ENCODE measurements around the gene RNF39.
A peak's percentile ranks its signal among the peaks of the same experiment; 100 is the strongest.
"Not testable (repeated sequence)": the region's sequence is repeated elsewhere in the genome, so short reads cannot be mapped to it uniquely, and the experiment has no call there.

RNF39 gene, protein sequence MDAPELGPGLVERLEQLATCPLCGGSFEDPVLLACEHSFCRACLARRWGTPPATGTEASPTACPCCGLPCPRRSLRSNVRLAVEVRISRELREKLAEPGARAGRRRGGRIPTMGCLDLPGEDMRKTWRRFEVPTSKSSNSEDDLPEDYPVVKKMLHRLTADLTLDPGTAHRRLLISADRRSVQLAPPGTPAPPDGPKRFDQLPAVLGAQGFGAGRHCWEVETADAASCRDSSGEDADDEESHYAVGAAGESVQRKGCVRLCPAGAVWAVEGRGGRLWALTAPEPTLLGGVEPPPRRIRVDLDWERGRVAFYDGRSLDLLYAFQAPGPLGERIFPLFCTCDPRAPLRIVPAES

DNA sequence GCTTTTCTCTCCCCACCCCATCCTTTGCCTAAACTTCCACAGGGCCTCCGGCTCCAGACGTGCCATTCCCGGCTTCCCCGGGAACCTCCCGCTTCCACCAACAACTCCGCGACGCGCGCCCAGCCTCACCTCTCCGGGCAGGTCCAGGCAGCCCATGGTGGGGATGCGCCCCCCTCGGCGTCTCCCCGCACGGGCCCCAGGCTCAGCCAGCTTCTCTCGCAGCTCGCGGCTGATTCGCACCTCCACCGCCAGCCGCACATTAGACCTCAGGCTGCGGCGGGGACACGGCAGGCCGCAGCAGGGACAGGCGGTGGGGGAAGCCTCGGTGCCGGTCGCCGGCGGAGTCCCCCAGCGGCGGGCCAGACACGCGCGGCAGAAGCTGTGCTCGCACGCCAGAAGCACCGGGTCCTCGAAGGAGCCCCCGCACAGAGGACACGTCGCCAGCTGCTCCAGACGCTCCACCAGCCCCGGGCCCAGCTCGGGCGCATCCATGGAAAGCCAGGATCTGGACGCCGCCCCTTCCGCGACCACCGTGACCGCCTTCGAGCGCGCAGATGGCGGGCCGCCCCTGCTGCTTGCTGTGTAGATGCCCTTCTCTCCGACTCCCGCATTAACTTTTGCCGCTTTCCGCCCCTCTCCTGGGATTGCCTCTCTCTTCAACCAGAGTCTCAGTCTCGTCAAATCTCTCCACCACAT is at the start of gene RNF39:
Gene RNF39 (minus strand): TSS at position 676 of the 696 bp plus-strand sequence. CDS start 184 bp downstream, at position 492.
- no peak for DNase-seq

DNA sequence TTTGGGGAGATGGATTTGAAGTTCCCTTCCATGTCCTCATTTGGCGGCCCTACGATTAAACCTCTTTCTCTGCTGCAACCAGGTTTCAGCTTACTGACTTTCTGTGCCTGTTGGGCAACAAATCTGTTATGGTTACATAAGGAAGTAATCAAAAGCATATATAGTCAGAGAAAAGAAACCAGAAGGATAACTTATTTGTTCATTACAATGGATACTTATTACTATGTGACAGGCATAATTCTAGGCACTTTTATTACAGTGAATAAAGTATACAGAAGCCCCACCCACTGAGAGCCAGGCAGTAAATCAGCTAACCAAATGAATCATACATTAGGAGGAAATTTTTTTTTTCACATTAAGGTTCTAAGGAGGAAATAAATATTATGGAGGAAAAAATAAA is 46.9 kb upstream of the RNF39 start:
- DNase-seq: no peak

- no peak for DNase-seq
These were observed 46.1 kb upstream of the RNF39 start for GRCh38 chr6:30121446-30122366.

GRCh38 chr6:30118691-30119090 is 43.1 kb upstream of the RNF39 start:
- not testable (repeated sequence) for DNase-seq

- no peak for DNase-seq
These were observed 41.2 kb upstream of the RNF39 start for GRCh38 chr6:30116724-30117123.

DNA sequence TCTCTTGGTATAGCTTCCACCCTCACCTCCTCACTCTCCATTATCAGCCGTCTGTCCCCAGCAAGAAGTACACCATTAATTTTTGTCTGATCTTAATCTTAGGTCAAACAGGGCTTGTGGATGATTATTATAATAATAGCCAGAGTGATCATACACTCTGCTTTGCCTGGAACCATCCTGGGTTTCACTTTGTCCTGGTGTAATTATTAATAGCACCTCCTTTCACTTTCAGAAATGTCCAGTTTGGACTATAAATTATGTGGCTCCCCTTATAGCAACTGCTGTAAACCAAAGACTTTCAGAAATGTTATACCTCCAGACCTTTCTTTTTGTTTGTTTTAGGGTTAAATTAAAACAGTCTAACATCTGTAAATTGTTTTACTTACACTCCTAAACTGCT is 38.3 kb upstream of the RNF39 start:
- no peak for DNase-seq

GRCh38 chr6:30113003-30113759 is 37.6 kb upstream of the RNF39 start, which contains the start of gene TRIM31:
TSS of gene TRIM31 (minus strand) at chr6:30113090. CDS start at chr6:30112805, 285 bp downstream.
- no peak for DNase-seq

GRCh38 chr6:30112402-30112994 is 36.9 kb upstream of the RNF39 start:
- no peak for DNase-seq

DNA sequence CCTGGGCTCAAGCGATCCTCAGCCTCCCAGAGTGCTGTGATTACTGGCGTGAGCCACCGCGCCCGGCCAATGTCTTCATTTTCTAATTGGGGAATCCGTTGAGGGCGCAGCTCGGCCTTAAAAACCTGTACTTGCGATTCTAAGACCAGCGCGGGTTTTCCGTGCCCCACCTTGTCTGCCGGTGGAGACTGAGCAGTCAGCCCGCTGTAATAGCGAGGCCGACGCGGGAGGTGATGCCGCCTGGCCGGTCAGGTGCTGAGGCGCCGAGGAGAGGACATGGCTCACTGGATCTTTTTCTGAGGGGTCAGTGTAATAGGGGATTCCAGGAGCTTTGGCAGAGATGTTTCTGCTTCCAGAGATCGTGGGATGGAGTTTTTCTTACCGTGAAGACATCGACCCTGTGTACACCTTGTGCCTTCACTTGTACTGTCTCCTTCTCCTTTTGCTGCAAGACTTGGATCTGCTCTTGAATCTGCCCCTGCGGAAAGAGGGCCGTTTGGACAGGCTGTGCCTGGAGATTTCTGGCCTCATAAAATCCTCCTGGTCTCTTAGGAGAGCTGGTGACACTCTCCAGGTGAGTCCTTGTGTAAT is 35.8 kb upstream of the RNF39 start:
- DNase-seq: no peak

DNA sequence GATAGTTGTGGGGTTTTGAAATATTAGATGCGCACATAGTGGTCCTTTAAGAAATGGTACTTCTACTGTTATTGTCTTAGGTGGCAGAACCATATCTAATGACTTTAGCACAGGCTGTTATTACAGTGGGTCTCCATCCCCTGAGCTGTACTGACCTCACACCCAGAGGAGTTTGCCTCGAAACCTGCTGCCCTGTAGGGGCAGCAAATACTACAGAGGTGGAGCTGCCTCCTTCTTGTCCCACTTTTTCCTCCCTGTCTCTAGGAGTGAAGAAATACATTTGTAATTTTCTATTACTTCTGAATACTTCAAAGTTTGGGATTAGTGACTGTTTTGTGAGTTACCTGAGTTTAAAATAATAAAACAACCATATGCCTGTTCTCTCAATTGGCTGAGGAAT is 29.1 kb upstream of the RNF39 start:
- DNase-seq: no peak

DNA sequence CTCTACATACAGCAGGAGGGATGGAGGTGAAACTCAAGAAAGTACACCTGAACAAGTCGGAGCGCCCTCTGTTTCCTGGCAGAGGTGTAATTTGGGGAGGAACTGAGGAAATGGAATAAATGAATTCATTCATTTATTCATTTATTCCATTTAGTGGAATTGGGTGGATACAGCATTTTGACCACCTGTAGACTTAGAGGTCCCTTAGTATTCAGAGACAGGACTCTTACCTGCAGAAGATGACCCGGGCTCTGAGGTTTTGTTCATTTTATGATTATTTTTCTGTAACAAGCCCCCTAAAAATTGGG is 28.3 kb upstream of the RNF39 start:
- no peak for DNase-seq

GRCh38 chr6:30102970-30103871 is 27.7 kb upstream of the RNF39 start:
- peak; percentile 67 for DNase-seq

DNA sequence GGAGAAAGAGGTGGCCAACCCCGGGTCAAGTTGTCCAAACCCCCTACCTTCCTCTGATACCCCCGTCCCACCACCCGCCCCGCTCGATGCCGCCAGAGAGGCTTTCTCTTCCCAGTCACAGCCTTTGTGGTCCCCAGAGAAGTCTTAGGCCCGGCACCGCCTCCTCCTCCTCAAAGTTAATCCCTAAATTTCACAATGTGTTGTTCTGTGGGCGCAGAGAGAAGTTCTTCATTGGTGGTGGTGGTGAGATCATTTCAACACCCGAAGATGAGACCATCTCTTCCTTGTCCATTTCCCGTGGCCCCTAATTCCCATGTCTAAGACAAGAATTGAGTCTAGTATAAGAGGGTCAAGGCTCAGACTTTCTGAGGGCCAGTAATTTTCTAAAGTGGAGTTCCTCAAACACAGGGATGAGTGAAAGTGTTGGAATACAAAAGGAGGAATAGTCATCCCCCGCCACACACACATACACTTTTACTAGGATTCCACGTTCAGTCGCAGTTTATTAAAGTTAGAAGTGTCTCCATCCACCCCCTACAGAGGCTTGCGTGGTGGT is 26.9 kb upstream of the RNF39 start:
- DNase-seq: no peak

GRCh38 chr6:30101444-30102413 is 26.2 kb upstream of the RNF39 start:
- DNase-seq: no peak

DNA sequence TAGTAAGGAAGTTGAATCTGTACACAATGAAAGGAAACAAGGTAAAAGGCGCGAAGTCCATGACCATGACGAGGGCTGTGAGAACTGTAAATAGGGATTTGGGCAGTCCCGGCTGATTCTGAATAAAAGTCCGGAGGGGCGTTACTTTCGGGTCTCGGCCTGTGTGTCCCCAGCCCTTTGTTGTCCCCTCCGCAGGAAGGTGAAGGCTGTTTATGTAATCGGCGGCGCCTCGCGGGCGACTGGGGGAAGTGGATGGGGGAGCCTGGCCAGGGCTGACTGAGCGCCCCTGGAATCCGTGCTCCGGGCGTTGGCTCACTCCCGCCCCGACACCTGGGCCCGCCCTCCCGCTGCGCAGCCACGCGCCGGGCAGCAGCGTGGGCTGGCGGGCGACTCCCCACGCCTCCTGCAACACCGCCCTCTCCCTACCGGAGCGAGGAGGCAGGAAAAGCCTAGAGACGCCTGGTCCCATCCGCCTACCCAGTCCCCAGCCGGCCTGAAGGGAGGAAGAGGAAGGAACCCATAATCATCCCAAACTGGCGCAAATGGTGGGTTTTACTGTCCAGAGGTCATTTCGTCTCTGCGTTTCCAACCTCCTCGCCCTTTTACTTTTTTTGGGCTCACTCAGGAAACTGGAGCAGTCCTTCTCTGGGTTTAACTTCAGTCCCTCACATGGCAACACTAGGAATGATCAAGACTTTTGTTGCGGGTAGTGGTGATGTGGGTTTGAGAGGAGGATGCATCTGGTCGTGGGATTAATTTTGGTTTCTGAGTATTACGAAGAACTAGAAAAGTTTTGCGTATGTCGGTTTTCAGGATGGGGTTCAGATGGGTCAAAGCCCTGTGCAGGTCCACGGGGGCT is 25.2 kb upstream of the RNF39 start:
- DNase-seq: no peak

GRCh38 chr6:30100154-30100553 is 24.6 kb upstream of the RNF39 start:
- no peak for DNase-seq

DNA sequence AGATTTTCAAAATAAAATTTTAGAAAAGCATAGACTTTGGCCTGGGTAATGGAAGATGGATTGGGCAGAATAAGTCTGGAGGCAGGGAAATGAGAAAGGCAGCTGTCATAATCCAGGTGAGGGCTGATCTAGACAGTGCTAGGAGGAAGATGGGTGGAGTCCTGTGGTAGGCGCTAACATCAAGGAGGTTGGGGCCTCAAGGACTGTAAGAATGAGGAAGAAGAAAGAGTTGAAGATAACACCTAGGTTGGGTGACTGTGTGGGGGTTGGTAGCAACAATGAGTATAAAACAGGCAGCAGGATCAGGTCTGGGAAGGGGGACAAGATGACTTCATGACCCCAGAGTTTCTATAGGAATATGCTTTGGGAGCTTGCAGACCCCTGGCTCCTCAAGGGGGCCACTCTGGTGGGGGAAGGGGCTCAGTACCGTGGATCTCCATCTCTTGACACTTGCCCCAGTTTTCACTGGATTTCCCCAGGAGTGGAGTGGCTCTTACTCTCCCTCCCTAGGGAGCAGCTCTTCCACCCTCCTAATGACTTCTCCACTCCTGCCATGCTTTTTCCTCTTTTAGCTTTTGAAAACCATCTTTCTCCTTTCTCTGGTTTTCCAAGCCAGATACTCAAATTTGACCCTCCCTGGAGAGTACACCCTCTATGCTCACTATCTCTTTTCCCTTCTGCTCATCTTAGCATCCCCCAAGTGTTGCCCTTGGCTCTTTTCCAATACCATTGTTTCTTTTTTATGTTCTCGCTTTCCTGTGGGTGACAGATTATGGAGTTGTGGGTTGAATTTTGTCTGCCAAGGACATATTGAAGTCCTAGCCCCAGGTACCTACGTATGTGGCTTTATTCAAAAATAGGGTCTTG is 22.6 kb upstream of the RNF39 start:
- DNase-seq: no peak
